Measurements from ENCODE around the gene WDR77. TPM values are rescaled to one million over a fixed set of nuclear protein-coding genes. Genes with fewer than 3 reads are reported as not detected.

The WDR77 gene
- total and polyA plus RNA-seq, 2 donors (not counting 1 experiment from before 2014, with no cell fraction given): 40.5 to 85.5 TPM

GRCh38 chr1:111466480-111466879, 17.4 kb upstream of the WDR77 start:
- no peak for DNase-seq
- CTCF ChIA-PET: interaction anchor here (1.3 kb wide), 1 partner anchor 249 kb away, joined by 4 read pairs; no protein-coding TSS in a partner anchor

GRCh38 chr1:111465754-111466153, 16.7 kb upstream of the WDR77 start:
- ChIA-PET CTCF (interaction anchor here (1.3 kb wide), 2 partner anchors 42 to 249 kb away, joined by 4 to 7 read pairs; no protein-coding TSS in a partner anchor), POLR2A (interaction anchor here (0.7 kb wide), 1 partner anchor 17 kb away, joined by 3 read pairs; no protein-coding TSS in a partner anchor)
- H3K27ac ChIP-seq (ENCODE audit: low read length in 2 of 2): no peak overlapping the region
- no peak overlapping the region for H3K4me2 ChIP-seq (replicated peaks; ENCODE audit: low read depth, low read length, poor library complexity, severe bottlenecking)
- H3K4me1 Mint-ChIP-seq: no peaks in the 10 kb centered on the region
- H3K9me3 Mint-ChIP-seq (ENCODE audit: insufficient read depth): no peaks in the 10 kb centered on the region
- H3K9ac ChIP-seq (ENCODE audit: low read length): no peak overlapping the region
- no peaks in the 10 kb centered on the region for H3K27me3 ChIP-seq (replicated peaks in 1 of 4; ENCODE audit: control extremely low read depth in 1 of 4, control insufficient read depth in 3 of 4, insufficient read depth in 4 of 4, low read length in 3 of 4)
- H3K9me3 ChIP-seq (ENCODE audit: control extremely low read depth in 1 of 3, control insufficient read depth in 2 of 3, insufficient read depth in 1 of 3, low read length in 2 of 3): peaks cover 0 to 2% (median 0%) of the 10 kb centered on the region in 3 donors
- peaks cover 8 to 32% of the 10 kb centered on the region in 2 experiments for H3K36me3 ChIP-seq (replicated peaks in 1 of 2; ENCODE audit: control extremely low read depth in 1 of 2, control insufficient read depth in 1 of 2, extremely low read depth in 1 of 2, insufficient read depth in 2 of 2, low read length in 1 of 2)
- H3K27ac Mint-ChIP-seq: no peak overlapping the region
- H4K20me1 ChIP-seq (ENCODE audit: control insufficient read depth, insufficient read depth, low read length, poor library complexity, severe bottlenecking): no peaks in the 10 kb centered on the region
- 100% methylated on average over 1 of the region's 2 CpGs for WGBS (ENCODE audit: insufficient coverage)
- H2AFZ ChIP-seq (ENCODE audit: insufficient read depth, low read depth, low read length, poor library complexity, severe bottlenecking): no peak overlapping the region
- H3K4me3 ChIP-seq (ENCODE audit: control extremely low read depth in 1 of 5, extremely low read depth in 1 of 5, insufficient read depth in 1 of 5, low read depth in 2 of 5, low read length in 4 of 5): no peak overlapping the region
- TF ChIP-seq EZH2 (IDR thresholded peaks at IDR 0.05; ENCODE audit: borderline replicate concordance, insufficient read depth, low read depth, low read length, poor library complexity, severe bottlenecking): no peak
- no peak for TF ChIP-seq CTCF (IDR thresholded peaks at IDR 0.05)
- peaks cover 13% of the 10 kb centered on the region for H3K79me2 ChIP-seq (ENCODE audit: control insufficient read depth, insufficient read depth, low read length)
- intact Hi-C loops (cut with micrococcal nuclease): no loop called here
- H3K4me1 ChIP-seq (ENCODE audit: control insufficient read depth in 2 of 2, insufficient read depth in 2 of 2, low read length in 2 of 2): peaks cover 18 to 21% of the 10 kb centered on the region in 2 donors
- ATAC-seq (ENCODE audit: low read depth): no peak
- H3K4me3 Mint-ChIP-seq: no peak overlapping the region
- no peak for DNase-seq
- H3K27me3 Mint-ChIP-seq: no peaks in the 10 kb centered on the region

More at GRCh38 chr1:111466480-111466879, 17.4 kb upstream of the WDR77 start:
- Histone ChIP-seq H3K9me3 (ENCODE audit: control extremely low read depth in 1 of 3, control insufficient read depth in 2 of 3, insufficient read depth in 1 of 3, low read length in 2 of 3) (peaks cover 0 to 2% (median 0%) of the 10 kb centered on the region in 3 donors), H4K20me1 (ENCODE audit: control insufficient read depth, insufficient read depth, low read length, poor library complexity, severe bottlenecking) (no peaks in the 10 kb centered on the region), H3K4me2 (replicated peaks; ENCODE audit: low read depth, low read length, poor library complexity, severe bottlenecking) (no peak overlapping the region), H3K4me3 (ENCODE audit: control extremely low read depth in 1 of 5, extremely low read depth in 1 of 5, insufficient read depth in 1 of 5, low read depth in 2 of 5, low read length in 4 of 5) (no peak overlapping the region), H3K27me3 (replicated peaks in 1 of 4; ENCODE audit: control extremely low read depth in 1 of 4, control insufficient read depth in 3 of 4, insufficient read depth in 4 of 4, low read length in 3 of 4) (no peaks in the 10 kb centered on the region), H3K4me1 (ENCODE audit: control insufficient read depth in 2 of 2, insufficient read depth in 2 of 2, low read length in 2 of 2) (peaks cover 25 to 28% of the 10 kb centered on the region in 2 donors), H3K9ac (ENCODE audit: low read length) (no peak overlapping the region), H3K79me2 (ENCODE audit: control insufficient read depth, insufficient read depth, low read length) (peaks cover 16% of the 10 kb centered on the region), H3K36me3 (replicated peaks in 1 of 2; ENCODE audit: control extremely low read depth in 1 of 2, control insufficient read depth in 1 of 2, extremely low read depth in 1 of 2, insufficient read depth in 2 of 2, low read length in 1 of 2) (peaks cover 5 to 28% of the 10 kb centered on the region in 2 experiments), H3K27ac (ENCODE audit: low read length in 2 of 2) (no peak overlapping the region), H2AFZ (ENCODE audit: insufficient read depth, low read depth, low read length, poor library complexity, severe bottlenecking) (no peak overlapping the region)
- intact Hi-C loops (cut with micrococcal nuclease): no loop called here
- Mint-ChIP-seq H3K27me3 (no peaks in the 10 kb centered on the region), H3K4me3 (no peak overlapping the region), H3K27ac (no peak overlapping the region), H3K4me1 (no peaks in the 10 kb centered on the region), H3K9me3 (ENCODE audit: insufficient read depth) (no peaks in the 10 kb centered on the region)
- no peak for ATAC-seq (ENCODE audit: low read depth)
- POLR2A ChIA-PET: no interaction called here
- WGBS (ENCODE audit: insufficient coverage): no CpG with 5 or more reads among the region's 1 CpG
- TF ChIP-seq CTCF (IDR thresholded peaks at IDR 0.05): no peak
- TF ChIP-seq EZH2 (IDR thresholded peaks at IDR 0.05; ENCODE audit: borderline replicate concordance, insufficient read depth, low read depth, low read length, poor library complexity, severe bottlenecking): no peak
